ENCODE data around the gene LRRC38. TPM values are rescaled to one million over a fixed set of nuclear protein-coding genes. Genes with fewer than 3 reads are reported as not detected.

Gene LRRC38
- total and polyA plus RNA-seq, 2 of the 13 experiments (the other 11 are each of a cell fraction or from before 2014, with no cell fraction given), result not detected

DNA sequence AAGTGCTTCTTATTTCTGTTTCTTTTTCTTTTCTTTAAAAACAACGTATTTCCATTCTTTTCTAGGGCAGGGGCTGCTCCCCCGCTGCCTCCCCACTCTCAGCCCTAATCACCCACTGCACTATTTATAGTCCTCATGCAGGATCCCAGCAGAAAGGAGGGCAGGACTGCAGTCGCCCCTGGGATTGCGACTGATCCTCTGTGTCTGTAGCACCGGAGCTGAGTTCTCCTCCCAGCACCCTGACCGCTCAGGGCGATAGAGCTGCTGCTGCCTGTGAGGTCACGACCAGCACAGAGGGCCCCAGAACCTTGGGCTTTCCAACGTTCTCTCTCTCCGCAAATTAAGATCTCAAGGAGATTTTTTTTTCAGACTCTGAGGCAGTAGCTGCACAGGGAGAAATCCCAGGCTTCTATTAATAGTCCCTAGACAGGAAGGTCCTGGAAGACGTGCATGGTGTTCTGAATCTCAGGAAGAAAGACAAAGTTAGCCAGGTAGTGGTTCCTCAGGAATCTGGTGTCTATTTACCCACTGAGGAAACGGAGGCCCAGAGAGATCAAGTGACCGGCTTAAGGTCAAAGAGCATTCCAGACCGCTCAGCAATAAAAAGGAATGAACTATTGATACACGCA is 56.8 kb downstream of the LRRC38 start (continued):
- TF ChIP-seq KDM5B (CRISPR knock-in tag; IDR thresholded peaks at IDR 0.05; ENCODE audit: borderline replicate concordance) (no peak), ZSCAN30 (CRISPR knock-in tag; IDR thresholded peaks at IDR 0.05) (no peak), GTF2F1 (IDR thresholded peaks at IDR 0.05; ENCODE audit: low read length) (no peak), PCBP2 (optimal IDR thresholded peaks at IDR 0.05; ENCODE audit: low read depth, low read length, poor library complexity, severe bottlenecking) (no peak)

DNA sequence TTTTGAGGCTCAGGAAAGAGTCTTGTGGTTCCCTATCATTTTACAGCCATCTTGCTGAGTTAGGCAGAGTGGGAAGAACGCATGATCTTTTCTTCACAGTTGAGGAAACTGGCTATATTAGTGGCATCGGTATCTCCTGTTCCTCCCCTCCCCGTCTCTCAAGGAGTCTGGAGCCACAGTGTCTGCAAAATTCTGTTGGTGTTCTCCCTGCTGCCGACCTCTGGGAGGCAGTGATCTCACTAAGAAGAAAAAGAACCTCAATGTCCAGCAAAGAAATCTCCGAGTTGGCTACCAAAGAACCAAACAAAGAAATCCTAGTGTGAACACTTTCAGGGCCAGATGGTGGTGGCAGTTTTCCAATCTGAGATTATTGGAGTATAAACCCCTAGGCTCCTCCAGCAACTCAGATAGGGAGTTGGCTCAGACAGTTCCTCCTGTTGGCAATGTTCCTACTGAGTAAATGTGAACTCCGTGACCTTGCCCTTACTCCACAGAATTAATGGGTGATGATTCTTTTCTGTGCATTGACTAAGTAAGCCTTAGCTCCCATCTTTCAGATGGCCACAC is 62.3 kb downstream of the LRRC38 start:
- in situ Hi-C loops (cut with HindIII; ENCODE audit: extremely low pct_ligation_motif_present, low pct_unique_long_range_greater_than_20kb), result no loop called here
- CTCF ChIA-PET (ENCODE audit: low intra/inter-chr PET ratio, low total read pairs), result no interaction called here
- TF ChIP-seq ZNF138 (CRISPR knock-in tag; IDR thresholded peaks at IDR 0.05; ENCODE audit: low read depth) (no peak), MXI1 (IDR thresholded peaks at IDR 0.05; ENCODE audit: borderline replicate concordance, low read depth, low read length) (no peak), ZSCAN12 (CRISPR knock-in tag; IDR thresholded peaks at IDR 0.05) (no peak), REST (IDR thresholded peaks at IDR 0.05; ENCODE audit: borderline replicate concordance in 1 of 2, low read depth in 1 of 2, low read length in 2 of 2) (no peak), HES4 (CRISPR knock-in tag; IDR thresholded peaks at IDR 0.05; ENCODE audit: borderline replicate concordance) (no peak), SKIL (CRISPR knock-in tag; IDR thresholded peaks at IDR 0.05; ENCODE audit: borderline replicate concordance) (no peak), SNAPC4 (CRISPR knock-in tag; IDR thresholded peaks at IDR 0.05) (no peak)

More for the DNA sequence above, 62.3 kb downstream of the LRRC38 start:
- H3K36me3 ChIP-seq (replicated peaks in 1 of 2; ENCODE audit: control insufficient read depth in 1 of 2, insufficient read depth in 2 of 2, low read length in 2 of 2), result no peaks in the 10 kb centered on the region
- no peaks in the 10 kb centered on the region for H4K20me1 ChIP-seq (ENCODE audit: insufficient read depth, low read length)
- no peaks in the 10 kb centered on the region for H3K79me2 ChIP-seq (ENCODE audit: insufficient read depth, low read length)
- no peak overlapping the region for H3K4me3 ChIP-seq (replicated peaks in 1 of 3; ENCODE audit: insufficient read depth in 1 of 3, low read depth in 2 of 3, low read length in 3 of 3)
- H3K27ac ChIP-seq (ENCODE audit: extremely low read length, insufficient read depth, low read length), result no peak overlapping the region
- FAIRE-seq (no peak), DNase-seq (ENCODE audit: low spot score) (no peak), ATAC-seq (no peak)
- POLR2A ChIA-PET, result no interaction called here
- intact Hi-C loops (cut with micrococcal nuclease; ENCODE audit: unreplicated experiment), result no loop called here
- H3K4me2 ChIP-seq (ENCODE audit: low read depth, low read length), result no peak overlapping the region
- H2AFZ ChIP-seq (ENCODE audit: low read length), result no peak overlapping the region
- H3K4me1 ChIP-seq (ENCODE audit: insufficient read depth, low read length), result no peaks in the 10 kb centered on the region
- H3K9me3 ChIP-seq (ENCODE audit: low read length), result no peaks in the 10 kb centered on the region
- no TSS peak for BruUV-seq (replicated peaks)
- 34% methylated on average over 5 of the region's 6 CpGs for WGBS (ENCODE audit: low lambda C conversion rate)
- no peak overlapping the region for H3K9ac ChIP-seq (ENCODE audit: insufficient read depth, low read depth, low read length)
- H3K27me3 ChIP-seq (ENCODE audit: control insufficient read depth in 1 of 2, insufficient read depth in 2 of 2, low read length in 2 of 2), result peaks cover 1 to 4% of the 10 kb centered on the region in 2 experiments; a peak in 2 of 5 replicates

All from HepG2 (cell line).